Mesothelial cell of epicardium (in vitro differentiated cells): ENCODE results near the gene SH3RF3. TPM values are rescaled to one million over a fixed set of nuclear protein-coding genes. Genes with fewer than 3 reads are reported as not detected.

Experiments
- DNase-seq, 2 experiments: peaks; one replicate each; pipeline ENCODE4 v3.0.0; 2021; ENCODE audit warnings: low spot score in 2 of 2; ENCODE audit not compliant: unreplicated experiment in 2 of 2
- H3K27ac Mint-ChIP-seq: 2 replicates; pipeline ENCODE4 v1.8.0; 2021; ENCODE audit warnings: mixed read lengths
- H3K27me3 Mint-ChIP-seq: 2 replicates; pipeline ENCODE4 v1.8.0; 2021; ENCODE audit warnings: low read depth, mixed read lengths
- H3K36me3 Mint-ChIP-seq: 2 replicates; pipeline ENCODE4 v1.8.0; 2021; ENCODE audit warnings: mixed read lengths
- H3K4me1 Mint-ChIP-seq: 2 replicates; pipeline ENCODE4 v1.8.0; 2021; ENCODE audit warnings: mixed read lengths
- H3K4me3 Mint-ChIP-seq: 2 replicates; pipeline ENCODE4 v1.8.0; 2021; ENCODE audit warnings: mild to moderate bottlenecking, moderate library complexity, mixed read lengths
- H3K9me3 Mint-ChIP-seq: 2 replicates; pipeline ENCODE4 v1.8.0; 2021; ENCODE audit warnings: mixed read lengths
- CTCF ChIP-seq: fragments of 200-600 bp; sonication (generic); IDR thresholded peaks from one replicate; pipeline ENCODE4 v1.5.0; 2021; ENCODE audit warnings: antibody characterized with exemption; ENCODE audit not compliant: unreplicated experiment
- total RNA-seq: library from RNA; stranded (reverse); gene quantifications from 3 replicates; pipeline ENCODE4 v1.2.1, GENCODE V29; 2021

Gene SH3RF3
- total RNA-seq, 1 donor from 2014 or later: 2.7 TPM

GRCh38 chr2:109463891-109464290 is 334.9 kb downstream of the SH3RF3 start:
- DNase-seq: no peak
- peaks cover 2% of the 10 kb centered on the region for H3K4me1 Mint-ChIP-seq
- H3K4me3 Mint-ChIP-seq: no peak overlapping the region
- TF ChIP-seq CTCF: no peak
- H3K36me3 Mint-ChIP-seq: no peaks in the 10 kb centered on the region
- H3K27me3 Mint-ChIP-seq: no peaks in the 10 kb centered on the region
- H3K27ac Mint-ChIP-seq: no peak overlapping the region
- H3K9me3 Mint-ChIP-seq: peaks cover 4% of the 10 kb centered on the region

- H3K36me3 Mint-ChIP-seq: no peaks in the 10 kb centered on the region
- H3K27me3 Mint-ChIP-seq: no peaks in the 10 kb centered on the region
- no peak overlapping the region for H3K27ac Mint-ChIP-seq
- H3K4me3 Mint-ChIP-seq: no peak overlapping the region
- H3K4me1 Mint-ChIP-seq: peaks cover 19% of the 10 kb centered on the region
- peaks cover 4% of the 10 kb centered on the region for H3K9me3 Mint-ChIP-seq
- DNase-seq: no peak
- TF ChIP-seq CTCF: no peak
These were observed 337.9 kb downstream of the SH3RF3 start for GRCh38 chr2:109466674-109467575.

DNA sequence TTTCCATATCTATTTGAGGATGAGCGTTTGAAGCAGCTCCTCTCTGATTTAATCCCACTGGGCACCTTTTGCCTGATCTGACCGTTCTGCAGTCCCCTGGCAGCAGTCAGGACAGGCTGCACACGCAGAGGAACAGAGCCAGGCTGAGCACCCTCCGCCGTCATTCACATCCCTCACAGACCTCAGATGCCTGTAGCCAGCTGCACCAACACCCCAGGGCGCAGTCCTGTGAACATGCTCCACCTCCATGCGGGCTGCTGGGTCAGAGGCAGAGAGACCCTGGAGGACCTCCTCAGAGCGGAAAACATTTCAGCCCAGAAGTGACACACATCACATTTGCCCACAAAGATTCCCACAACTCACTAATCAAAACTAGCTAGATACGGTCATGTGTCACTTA is 338.7 kb downstream of the SH3RF3 start:
- no peaks in the 10 kb centered on the region for H3K27me3 Mint-ChIP-seq
- H3K4me1 Mint-ChIP-seq: peaks cover 26% of the 10 kb centered on the region
- no peak overlapping the region for H3K4me3 Mint-ChIP-seq
- H3K27ac Mint-ChIP-seq: no peak overlapping the region
- no peak for DNase-seq
- TF ChIP-seq CTCF: no peak
- peaks cover 4% of the 10 kb centered on the region for H3K9me3 Mint-ChIP-seq
- no peaks in the 10 kb centered on the region for H3K36me3 Mint-ChIP-seq

- DNase-seq: no peak
- no peak overlapping the region for H3K27ac Mint-ChIP-seq
- no peaks in the 10 kb centered on the region for H3K36me3 Mint-ChIP-seq
- H3K4me3 Mint-ChIP-seq: no peak overlapping the region
- H3K4me1 Mint-ChIP-seq: peaks cover 36% of the 10 kb centered on the region
- TF ChIP-seq CTCF: no peak
- H3K27me3 Mint-ChIP-seq: no peaks in the 10 kb centered on the region
- peaks cover 4% of the 10 kb centered on the region for H3K9me3 Mint-ChIP-seq
These were observed 339.9 kb downstream of the SH3RF3 start for GRCh38 chr2:109468893-109469292.

DNA sequence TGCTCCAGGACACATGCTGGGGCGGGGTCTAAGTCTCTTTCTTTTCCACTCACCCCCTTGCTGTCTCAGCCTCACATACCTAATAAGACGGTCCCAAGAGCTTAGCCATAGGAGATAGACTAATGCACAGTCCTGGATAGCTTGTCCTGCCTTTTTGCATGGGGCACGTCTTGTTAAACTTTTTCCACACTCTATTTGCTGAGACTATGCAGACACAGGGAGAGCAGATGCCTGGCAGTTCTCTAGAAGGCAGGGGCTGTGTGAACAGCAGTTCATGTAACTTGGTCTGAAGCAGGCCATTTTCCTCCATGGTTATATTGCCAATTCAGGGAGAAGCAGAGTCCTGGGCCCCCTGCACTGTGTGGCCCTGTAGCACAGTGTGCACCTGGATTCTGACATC is 342.7 kb downstream of the SH3RF3 start:
- no peak for TF ChIP-seq CTCF
- H3K27me3 Mint-ChIP-seq: no peaks in the 10 kb centered on the region
- H3K4me1 Mint-ChIP-seq: peaks cover 41% of the 10 kb centered on the region
- no peak overlapping the region for H3K27ac Mint-ChIP-seq
- no peak for DNase-seq
- H3K36me3 Mint-ChIP-seq: no peaks in the 10 kb centered on the region
- no peaks in the 10 kb centered on the region for H3K9me3 Mint-ChIP-seq
- H3K4me3 Mint-ChIP-seq: no peak overlapping the region
